Effector memory CD8-positive, alpha-beta T cell (primary cell): ENCODE results near the gene ZNF480.
"Not testable (repeated sequence)": the region's sequence is repeated elsewhere in the genome, so short reads cannot be mapped to it uniquely, and the experiment has no call there.

Experiments
- ATAC-seq: fragments of 150-1000 bp; cut with Tn5 transposase; replicated peaks from 2 replicates; pipeline ENCODE4 v1.10.0; 2021; ENCODE audit warnings: mild to moderate bottlenecking, moderate library complexity
- DNase-seq, 3 experiments: peaks; one replicate each; pipeline ENCODE4 v3.0.0; 2021
- H3K27ac Mint-ChIP-seq, 2 donors: one replicate each; pipeline ENCODE4 v1.8.0; 2022; ENCODE audit warnings: mild to moderate bottlenecking in 2 of 2, mixed read lengths in 2 of 2, moderate library complexity in 2 of 2
- H3K27me3 Mint-ChIP-seq, 2 donors: one replicate each; pipeline ENCODE4 v1.8.0; 2022; ENCODE audit warnings: mixed read lengths in 2 of 2
- H3K36me3 Mint-ChIP-seq: one replicate; pipeline ENCODE4 v1.8.0; 2022; ENCODE audit warnings: mild to moderate bottlenecking, moderate library complexity, mixed read lengths; ENCODE audit not compliant: insufficient read depth
- H3K4me1 Mint-ChIP-seq, 2 donors: one replicate each; pipeline ENCODE4 v1.8.0; 2022; ENCODE audit warnings: low read depth in 2 of 2, mixed read lengths in 2 of 2
- H3K4me3 Mint-ChIP-seq, 2 donors: one replicate each; pipeline ENCODE4 v1.8.0; 2022; ENCODE audit warnings: mild to moderate bottlenecking in 2 of 2, mixed read lengths in 2 of 2, moderate library complexity in 2 of 2
- H3K9me3 Mint-ChIP-seq, 2 donors: one replicate each; pipeline ENCODE4 v1.8.0; 2022; ENCODE audit warnings: mixed read lengths in 2 of 2
- total RNA-seq, 9 experiments: gene quantifications; one replicate each; lab custom pipeline; 2026; lab: John Stamatoyannopoulos, UW

The ZNF480 gene
- total RNA-seq: 11.1 to 59.6 (median 23.7) reads per million in 9 experiments

DNA sequence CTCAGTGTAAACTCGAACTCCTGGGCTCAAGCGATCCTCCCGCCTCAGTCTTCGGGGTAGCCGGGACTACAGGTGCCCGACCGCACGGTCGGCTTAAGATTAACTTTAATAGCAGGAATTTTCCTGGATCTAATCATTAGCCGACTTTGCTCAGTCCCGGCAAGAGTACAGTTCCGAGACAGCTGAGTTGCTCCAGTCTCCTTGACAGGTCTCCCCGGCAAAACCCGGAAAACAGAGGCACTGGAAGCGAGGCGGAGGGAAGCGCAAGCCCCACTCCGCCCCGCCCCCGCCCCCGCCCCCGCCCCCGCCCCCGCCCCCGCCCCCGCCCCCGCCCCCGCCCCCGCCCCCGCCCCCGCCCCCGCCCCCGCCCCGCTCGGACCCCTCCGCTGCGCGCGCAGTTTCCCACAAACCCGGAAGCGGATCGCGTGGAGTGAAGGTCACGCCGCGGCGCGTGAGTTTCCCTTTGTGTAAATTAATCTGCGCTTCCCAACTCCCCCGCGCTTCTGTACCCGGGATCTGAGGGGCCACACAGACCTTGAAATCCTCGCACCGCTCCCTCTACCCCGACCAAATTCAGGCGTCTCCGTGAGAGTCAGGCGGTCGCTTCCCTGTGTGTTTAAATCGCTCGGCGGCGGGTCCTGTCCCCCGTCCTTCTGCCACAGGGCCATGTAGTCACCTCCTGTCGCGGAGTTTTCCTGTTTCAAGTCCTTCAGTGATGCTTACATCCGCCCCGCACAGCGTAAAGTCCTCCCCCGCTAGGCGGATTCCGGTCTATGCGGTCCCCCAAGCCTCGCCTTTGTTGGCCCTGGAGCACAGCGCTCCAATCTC is at the start of gene ZNF480:
Gene ZNF480 (plus strand): TSS at position 397 of the 828 bp plus-strand sequence. CDS start 3,244 bp downstream, outside the sequence.
- H3K27me3 Mint-ChIP-seq: no peaks in the 10 kb centered on the region
- H3K9me3 Mint-ChIP-seq: peaks cover 0 to 15% of the 10 kb centered on the region in 2 donors
- ATAC-seq (peak; percentile 92), DNase-seq (peak; percentile 82 to 87 (median 85))
- H3K27ac Mint-ChIP-seq: peak within 1 kb of the TSS; percentile 94 to 99
- peak within 1 kb of the TSS; percentile 92 to 95 for H3K4me3 Mint-ChIP-seq
- H3K4me1 Mint-ChIP-seq: peaks cover 16 to 18% of the 10 kb centered on the region in 2 donors
- peaks cover 43% of the 10 kb centered on the region for H3K36me3 Mint-ChIP-seq

DNA sequence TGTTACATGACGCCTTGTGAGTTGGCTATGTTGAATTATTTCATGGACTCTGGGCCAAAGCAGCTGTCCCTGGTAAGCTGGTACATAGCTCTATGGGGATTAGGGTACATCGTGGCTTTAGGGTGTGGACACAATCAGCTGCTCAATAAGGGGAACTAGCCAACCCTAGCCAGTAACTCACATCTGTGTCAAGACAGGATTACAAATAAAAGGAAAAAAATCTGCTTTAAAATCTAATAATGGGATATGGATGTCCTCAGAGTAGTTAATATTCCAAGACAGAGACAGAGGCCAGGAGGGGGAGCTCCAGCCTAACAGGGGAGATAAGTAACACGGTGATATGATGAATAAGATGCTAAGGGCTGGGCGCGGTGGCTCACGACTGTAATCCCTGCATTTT is 48.7 kb upstream of the ZNF480 start:
- no peaks in the 10 kb centered on the region for H3K4me1 Mint-ChIP-seq
- H3K27ac Mint-ChIP-seq: no peak overlapping the region
- DNase-seq (peak; percentile 37 to 51 (median 40)), ATAC-seq (peak; percentile 64)
- no peaks in the 10 kb centered on the region for H3K9me3 Mint-ChIP-seq
- no peaks in the 10 kb centered on the region for H3K36me3 Mint-ChIP-seq
- no peak overlapping the region for H3K4me3 Mint-ChIP-seq
- peaks cover 0 to 6% of the 10 kb centered on the region in 2 donors for H3K27me3 Mint-ChIP-seq

DNA sequence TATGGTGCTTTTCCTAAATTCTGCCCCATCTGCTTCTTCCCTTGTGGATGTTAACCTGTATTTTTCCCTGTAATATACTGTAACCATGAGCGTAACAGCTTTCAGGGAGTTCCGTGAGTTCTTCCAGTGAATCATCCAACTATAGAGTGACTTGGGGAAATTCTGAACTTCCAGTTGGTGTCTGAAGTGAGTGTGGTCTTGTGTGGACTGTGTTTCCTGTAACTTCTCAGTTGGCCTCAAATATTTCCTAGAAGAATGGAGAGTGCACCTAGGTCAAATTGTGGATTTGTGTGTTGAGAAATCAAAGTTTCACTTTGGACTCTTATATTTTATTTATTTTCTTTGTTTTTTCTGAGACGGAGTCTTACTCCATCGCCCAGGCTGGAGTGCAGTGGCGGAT is 38.5 kb upstream of the ZNF480 start:
- H3K27me3 Mint-ChIP-seq: peaks cover 8 to 22% of the 10 kb centered on the region in 2 donors
- ATAC-seq: no peak
- no peaks in the 10 kb centered on the region for H3K4me1 Mint-ChIP-seq
- no peak for DNase-seq
- H3K27ac Mint-ChIP-seq: no peak overlapping the region
- H3K9me3 Mint-ChIP-seq: no peaks in the 10 kb centered on the region
- peaks cover 4% of the 10 kb centered on the region for H3K36me3 Mint-ChIP-seq
- H3K4me3 Mint-ChIP-seq: no peak overlapping the region

DNA sequence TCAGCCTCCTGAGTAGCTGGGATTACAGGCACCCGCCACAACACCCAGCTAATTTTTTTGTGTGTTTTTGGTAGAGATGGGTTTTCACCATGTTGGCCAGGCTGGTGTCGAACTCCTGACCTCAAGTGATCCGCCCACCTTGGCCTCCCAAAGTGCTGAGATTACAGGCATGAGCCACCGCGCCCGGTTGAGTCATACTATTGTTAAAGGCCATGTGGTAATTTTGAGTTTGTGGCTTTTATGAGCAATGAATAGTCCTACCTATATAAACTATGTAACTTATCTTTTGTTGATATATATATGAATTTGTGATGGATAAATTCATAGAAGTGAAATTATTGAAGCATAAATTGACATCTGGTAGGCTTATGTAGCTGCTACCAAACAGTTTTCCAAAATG is 31.4 kb upstream of the ZNF480 start:
- H3K36me3 Mint-ChIP-seq: peaks cover 13% of the 10 kb centered on the region
- not testable (repeated sequence) for ATAC-seq, H3K27me3 Mint-ChIP-seq, H3K9me3 Mint-ChIP-seq, H3K4me1 Mint-ChIP-seq, DNase-seq, H3K4me3 Mint-ChIP-seq, H3K27ac Mint-ChIP-seq

DNA sequence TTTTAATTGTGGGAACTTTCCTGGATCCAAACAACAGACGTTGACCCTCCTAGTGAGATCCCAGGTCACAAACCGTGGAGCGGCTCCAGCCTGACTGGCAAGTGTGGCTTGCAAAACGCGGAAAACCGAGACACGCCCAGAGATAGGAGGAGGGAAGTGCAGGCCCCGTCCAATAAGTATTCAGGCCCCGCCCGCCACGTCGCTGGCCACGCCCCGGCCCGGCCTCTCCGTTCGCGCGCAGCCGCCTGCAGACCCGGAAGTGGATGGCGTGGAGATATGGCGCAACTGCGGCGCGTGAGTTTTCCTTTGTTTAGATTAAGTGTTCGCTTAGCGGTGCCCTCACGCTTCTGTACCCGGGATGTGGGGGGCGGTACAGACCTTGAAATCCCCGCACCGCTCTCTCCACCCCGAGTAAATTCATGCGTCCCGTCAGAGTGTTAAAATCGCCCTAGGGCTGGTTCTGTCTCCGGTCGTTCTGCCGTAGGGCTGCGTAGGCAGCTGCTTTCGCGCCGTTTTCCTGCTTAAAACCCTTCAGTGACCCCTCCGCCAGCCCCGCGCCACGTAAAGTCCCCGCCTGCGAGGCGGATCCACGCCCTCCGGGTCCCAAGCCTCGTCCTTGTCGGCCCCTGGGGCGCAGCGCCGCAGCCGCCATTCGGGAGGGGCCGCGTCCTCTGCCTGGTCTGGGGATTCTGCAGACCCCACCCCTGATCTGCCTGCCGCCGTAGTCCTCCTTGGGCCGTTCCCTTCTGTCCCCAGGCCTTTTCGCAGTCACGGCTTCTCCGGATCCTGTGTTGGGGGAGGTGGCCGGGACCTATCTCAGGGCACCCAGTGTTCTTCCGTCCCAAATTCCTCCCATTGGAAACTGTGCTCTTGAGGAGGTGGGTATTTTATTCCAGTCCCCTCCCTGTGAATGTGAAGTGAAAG is 27.4 kb upstream of the ZNF480 start, which contains the start of gene ZNF766:
Gene ZNF766 (plus strand): TSS at position 250 of the 924 bp plus-strand sequence. CDS start 27 bp downstream, at position 277.
- no peaks in the 10 kb centered on the region for H3K27me3 Mint-ChIP-seq
- peaks cover 12% of the 10 kb centered on the region for H3K36me3 Mint-ChIP-seq
- peaks cover 31 to 39% of the 10 kb centered on the region in 2 donors for H3K4me1 Mint-ChIP-seq
- no peaks in the 10 kb centered on the region for H3K9me3 Mint-ChIP-seq
- DNase-seq: peak; percentile 98 to 99 (median 98)
- peak within 1 kb of the TSS; percentile 85 to 95 for H3K4me3 Mint-ChIP-seq
- ATAC-seq: peak; percentile 97
- H3K27ac Mint-ChIP-seq: peak within 1 kb of the TSS; percentile 88 to 95

DNA sequence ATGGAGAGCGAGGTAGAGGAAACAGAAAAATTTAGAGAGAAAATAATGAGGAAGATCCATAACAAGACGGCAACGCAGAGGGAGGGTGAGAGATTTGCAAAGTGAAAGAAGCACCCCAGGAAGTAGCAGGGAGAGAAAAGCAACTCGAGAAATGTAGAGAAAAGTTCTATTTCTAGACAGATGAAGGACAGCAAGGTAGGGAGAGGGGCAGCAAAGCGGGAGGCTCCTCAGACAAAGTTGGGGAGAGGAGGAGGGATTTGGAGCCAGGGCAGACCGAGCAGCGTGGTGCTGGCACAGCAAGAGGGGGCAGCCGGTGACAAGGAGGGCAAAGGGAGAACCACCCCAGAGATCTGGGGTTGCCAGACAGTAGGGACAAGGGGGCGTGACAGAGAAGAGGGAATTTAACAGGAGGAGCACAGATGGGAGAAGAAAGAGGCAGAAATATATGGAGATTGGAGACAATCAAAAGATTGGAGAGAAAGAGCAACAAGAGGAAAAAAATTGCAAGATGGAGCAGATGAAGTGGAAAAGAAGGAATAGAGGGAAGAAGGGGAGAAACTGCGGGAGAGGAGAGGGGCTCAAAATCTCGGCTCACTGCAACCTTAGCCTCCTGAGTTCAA is 26.6 kb upstream of the ZNF480 start:
- ATAC-seq: no peak
- H3K36me3 Mint-ChIP-seq: peaks cover 16% of the 10 kb centered on the region
- no peaks in the 10 kb centered on the region for H3K9me3 Mint-ChIP-seq
- DNase-seq: no peak
- no peaks in the 10 kb centered on the region for H3K27me3 Mint-ChIP-seq
- H3K27ac Mint-ChIP-seq: peak overlapping the region; percentile 88 to 95
- H3K4me1 Mint-ChIP-seq: peaks cover 32 to 44% of the 10 kb centered on the region in 2 donors
- H3K4me3 Mint-ChIP-seq: peak overlapping the region; percentile 85 to 95

DNA sequence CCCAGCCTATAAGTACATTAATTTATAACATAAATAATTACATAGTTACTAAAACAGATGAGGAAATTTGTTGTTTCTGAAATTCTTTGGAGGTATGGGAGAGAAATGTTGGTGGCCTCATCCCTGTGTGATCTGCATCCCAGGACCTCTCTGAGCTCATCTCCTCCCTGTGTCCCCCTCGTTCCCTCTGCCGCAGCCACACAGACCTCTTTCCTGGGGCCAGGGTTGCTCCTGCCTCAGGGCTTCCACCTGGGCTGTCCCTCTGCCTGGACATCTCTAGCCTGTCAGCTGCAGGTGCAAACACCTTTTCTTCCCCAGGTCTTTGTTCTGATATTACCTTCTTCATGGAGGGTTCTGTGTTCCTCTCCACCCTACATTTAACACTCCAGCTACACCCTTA is 23.7 kb upstream of the ZNF480 start:
- no peak for ATAC-seq
- peak overlapping the region; percentile 43 for H3K4me3 Mint-ChIP-seq
- peaks cover 22% of the 10 kb centered on the region for H3K36me3 Mint-ChIP-seq
- H3K27me3 Mint-ChIP-seq: no peaks in the 10 kb centered on the region
- no peak for DNase-seq
- H3K27ac Mint-ChIP-seq: peak overlapping the region in 1 of 2 donors; percentile 52
- H3K4me1 Mint-ChIP-seq: peaks cover 51 to 58% of the 10 kb centered on the region in 2 donors
- H3K9me3 Mint-ChIP-seq: no peaks in the 10 kb centered on the region

DNA sequence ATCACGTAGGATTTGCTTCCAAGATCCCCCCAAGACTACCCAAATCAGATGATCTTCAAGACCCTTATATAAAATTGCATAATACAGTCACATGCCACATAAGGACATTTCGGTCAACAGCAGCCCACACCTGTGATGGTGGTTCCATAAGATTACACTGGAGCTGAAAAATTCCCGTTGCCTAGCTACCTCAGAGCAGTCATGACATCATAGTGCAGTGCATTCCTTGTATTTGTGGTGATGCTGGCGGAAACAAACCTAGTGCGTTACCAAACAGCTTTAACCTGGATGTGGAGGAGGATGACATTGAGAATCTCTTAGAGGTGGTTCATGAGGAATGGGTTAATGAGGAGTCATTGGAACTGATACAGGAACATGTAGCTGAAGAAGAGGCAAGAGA is 22.8 kb upstream of the ZNF480 start:
- no peak for ATAC-seq
- peaks cover 58 to 67% of the 10 kb centered on the region in 2 donors for H3K4me1 Mint-ChIP-seq

DNA sequence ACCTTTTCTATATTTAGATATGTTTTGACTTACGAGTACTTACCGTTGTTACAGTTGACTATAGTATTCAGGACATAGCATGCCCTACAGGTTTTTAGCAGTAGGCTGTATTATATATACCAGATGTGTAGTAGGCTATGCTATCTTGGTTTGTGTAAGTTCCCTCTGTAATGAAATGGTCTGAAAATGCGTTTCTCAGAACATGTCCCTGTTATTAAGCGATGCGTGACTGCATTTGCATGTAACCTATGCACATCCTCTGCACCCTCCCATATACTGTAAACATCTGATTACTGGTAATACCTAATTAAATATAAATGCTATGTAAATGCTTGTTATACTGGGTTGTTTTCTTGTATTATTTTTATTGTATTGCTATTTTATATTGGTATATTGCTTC is 21.0 kb upstream of the ZNF480 start:
- Mint-ChIP-seq H3K4me1 (peaks cover 51 to 60% of the 10 kb centered on the region in 2 donors), H3K9me3 (no peaks in the 10 kb centered on the region), H3K27ac (peak overlapping the region in 1 of 2 donors; percentile 57), H3K4me3 (peak overlapping the region in 1 of 2 donors; percentile 43), H3K36me3 (peaks cover 13% of the 10 kb centered on the region), H3K27me3 (no peaks in the 10 kb centered on the region)
- no peak for DNase-seq
- no peak for ATAC-seq

More for the DNA sequence above, 22.8 kb upstream of the ZNF480 start:
- DNase-seq: no peak
- no peaks in the 10 kb centered on the region for H3K9me3 Mint-ChIP-seq
- H3K4me3 Mint-ChIP-seq: peak overlapping the region in 1 of 2 donors; percentile 43
- H3K36me3 Mint-ChIP-seq: peaks cover 21% of the 10 kb centered on the region
- no peaks in the 10 kb centered on the region for H3K27me3 Mint-ChIP-seq
- peak overlapping the region in 1 of 2 donors; percentile 15 for H3K27ac Mint-ChIP-seq

DNA sequence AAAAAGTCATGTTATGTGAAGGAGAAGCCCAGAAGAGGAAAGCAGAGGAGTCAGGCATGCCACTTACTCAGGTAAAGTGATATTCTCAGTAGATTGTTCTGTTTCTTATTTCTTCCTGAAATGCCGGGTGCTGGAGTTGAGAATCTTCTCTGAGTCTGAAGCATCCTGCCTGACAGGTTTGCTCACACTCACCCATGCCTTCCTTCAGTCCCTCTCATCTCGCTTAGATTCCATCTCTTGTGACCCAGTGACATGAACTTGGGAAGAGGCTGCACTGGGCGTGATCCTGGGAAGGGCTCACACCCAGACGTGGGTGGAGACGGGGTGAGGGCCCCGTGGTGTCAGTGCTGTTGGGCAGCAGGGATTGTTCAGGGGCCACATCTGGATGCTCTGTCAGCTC is 19.5 kb upstream of the ZNF480 start:
- Mint-ChIP-seq H3K4me1 (peaks cover 44 to 52% of the 10 kb centered on the region in 2 donors), H3K36me3 (peaks cover 13% of the 10 kb centered on the region), H3K4me3 (peak overlapping the region; percentile 38 to 51), H3K27ac (peak overlapping the region in 1 of 2 donors; percentile 74), H3K9me3 (no peaks in the 10 kb centered on the region), H3K27me3 (no peaks in the 10 kb centered on the region)
- ATAC-seq (no peak), DNase-seq (no peak)

DNA sequence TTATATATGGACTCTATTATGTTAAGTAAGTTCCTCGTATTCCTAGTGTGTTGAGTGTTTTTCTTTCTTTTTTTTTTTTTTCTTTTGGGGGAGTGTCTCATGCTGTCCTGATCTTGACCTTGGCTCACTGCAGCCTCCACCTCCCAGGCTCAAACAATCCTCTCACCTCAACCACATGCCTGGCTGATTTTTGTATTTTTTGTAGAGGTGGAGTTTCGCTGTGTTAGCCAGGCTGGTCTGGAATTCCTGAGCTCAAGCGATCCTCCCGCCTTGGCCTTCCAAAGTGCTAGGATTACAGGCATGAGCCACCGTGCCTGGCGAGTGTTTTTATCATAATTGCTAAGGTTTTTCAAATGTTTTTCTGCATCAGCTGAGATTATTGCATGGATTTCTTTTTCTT is 10.7 kb upstream of the ZNF480 start:
- ATAC-seq: no peak
- Mint-ChIP-seq H3K36me3 (peaks cover 63% of the 10 kb centered on the region), H3K27ac (no peak overlapping the region), H3K27me3 (no peaks in the 10 kb centered on the region), H3K9me3 (peaks cover 0 to 1% of the 10 kb centered on the region in 2 donors), H3K4me3 (no peak overlapping the region), H3K4me1 (peaks cover 2 to 16% of the 10 kb centered on the region in 2 donors)
- no peak for DNase-seq

DNA sequence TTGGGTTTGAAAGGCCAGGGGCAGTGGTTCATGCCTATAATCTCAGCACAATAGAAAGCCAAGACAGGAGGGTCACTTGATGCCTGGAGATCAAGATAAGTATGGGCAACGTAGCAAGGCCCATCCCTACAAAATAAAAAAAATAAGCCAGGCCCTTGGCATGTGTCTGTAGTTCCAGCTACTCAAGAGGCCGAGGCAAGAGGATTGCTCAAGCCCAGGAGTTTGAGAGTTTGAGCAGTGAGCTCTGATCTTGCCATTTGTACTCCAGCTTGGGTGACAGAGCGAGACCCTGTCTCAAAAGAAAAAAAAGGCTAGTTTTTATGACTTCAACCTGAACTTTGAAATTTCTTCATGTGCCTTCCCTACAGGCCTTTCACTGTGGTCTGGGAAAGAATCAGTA is 5.2 kb upstream of the ZNF480 start:
- Mint-ChIP-seq H3K4me3 (no peak overlapping the region), H3K27me3 (no peaks in the 10 kb centered on the region), H3K4me1 (peaks cover 4 to 5% of the 10 kb centered on the region in 2 donors), H3K27ac (no peak overlapping the region), H3K9me3 (peaks cover 1 to 6% of the 10 kb centered on the region in 2 donors), H3K36me3 (peaks cover 44% of the 10 kb centered on the region)
- ATAC-seq (no peak), DNase-seq (no peak)

DNA sequence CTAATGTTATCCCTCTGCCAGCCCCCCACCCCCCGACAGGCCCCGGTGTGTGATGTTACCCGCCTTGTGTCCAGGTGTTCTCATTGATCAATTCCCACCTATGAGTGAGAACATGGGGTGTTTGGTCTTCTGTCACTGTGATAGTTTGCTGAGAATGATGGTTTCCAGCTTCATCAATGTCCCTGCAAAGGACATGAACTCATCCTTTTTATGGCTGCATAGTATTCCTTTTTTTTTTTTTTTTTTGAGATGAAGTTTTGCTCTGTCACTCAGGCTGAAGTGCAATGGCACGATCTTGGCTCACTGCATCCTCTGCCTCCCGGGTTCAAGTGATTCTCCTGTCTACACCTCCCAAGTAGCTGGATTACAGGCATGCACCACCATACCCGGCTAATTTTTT is 4.0 kb upstream of the ZNF480 start:
- peaks cover 9 to 11% of the 10 kb centered on the region in 2 donors for H3K4me1 Mint-ChIP-seq
- not testable (repeated sequence) for DNase-seq, H3K4me3 Mint-ChIP-seq, ATAC-seq, H3K27me3 Mint-ChIP-seq, H3K27ac Mint-ChIP-seq
- H3K9me3 Mint-ChIP-seq: peaks cover 0 to 12% of the 10 kb centered on the region in 2 donors
- peaks cover 46% of the 10 kb centered on the region for H3K36me3 Mint-ChIP-seq
